ENCODE data around the gene SERGEF. TPM values are rescaled to one million over a fixed set of nuclear protein-coding genes. Genes with fewer than 3 reads are reported as not detected.

Gene SERGEF
- total and polyA plus RNA-seq, 8 donors, result 16.2 to 26.1 (median 19.7) TPM

- TF ChIP-seq, protein P1, sequence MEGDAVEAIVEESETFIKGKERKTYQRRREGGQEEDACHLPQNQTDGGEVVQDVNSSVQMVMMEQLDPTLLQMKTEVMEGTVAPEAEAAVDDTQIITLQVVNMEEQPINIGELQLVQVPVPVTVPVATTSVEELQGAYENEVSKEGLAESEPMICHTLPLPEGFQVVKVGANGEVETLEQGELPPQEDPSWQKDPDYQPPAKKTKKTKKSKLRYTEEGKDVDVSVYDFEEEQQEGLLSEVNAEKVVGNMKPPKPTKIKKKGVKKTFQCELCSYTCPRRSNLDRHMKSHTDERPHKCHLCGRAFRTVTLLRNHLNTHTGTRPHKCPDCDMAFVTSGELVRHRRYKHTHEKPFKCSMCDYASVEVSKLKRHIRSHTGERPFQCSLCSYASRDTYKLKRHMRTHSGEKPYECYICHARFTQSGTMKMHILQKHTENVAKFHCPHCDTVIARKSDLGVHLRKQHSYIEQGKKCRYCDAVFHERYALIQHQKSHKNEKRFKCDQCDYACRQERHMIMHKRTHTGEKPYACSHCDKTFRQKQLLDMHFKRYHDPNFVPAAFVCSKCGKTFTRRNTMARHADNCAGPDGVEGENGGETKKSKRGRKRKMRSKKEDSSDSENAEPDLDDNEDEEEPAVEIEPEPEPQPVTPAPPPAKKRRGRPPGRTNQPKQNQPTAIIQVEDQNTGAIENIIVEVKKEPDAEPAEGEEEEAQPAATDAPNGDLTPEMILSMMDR (IDR thresholded peaks at IDR 0.05), result no peak
- H3K4me3 ChIP-seq, result no peak overlapping the region
- no peaks in the 10 kb centered on the region for H3K9me3 ChIP-seq
- intact Hi-C loops (cut with DNase I), result no loop called here
- no peaks in the 10 kb centered on the region for H3K36me3 ChIP-seq
- H3K4me1 ChIP-seq, result no peaks in the 10 kb centered on the region
- H3K27ac ChIP-seq, result no peak overlapping the region
- H3K27me3 ChIP-seq, result no peaks in the 10 kb centered on the region
- no peak for DNase-seq
- ATAC-seq, result no peak
Measured at GRCh38 chr11:17810746-17811145, 202.1 kb downstream of the SERGEF start.

- Histone ChIP-seq H3K9me3 (no peaks in the 10 kb centered on the region), H3K4me3 (no peak overlapping the region), H3K4me1 (no peaks in the 10 kb centered on the region), H3K36me3 (no peaks in the 10 kb centered on the region), H3K27me3 (no peaks in the 10 kb centered on the region), H3K27ac (no peak overlapping the region)
- intact Hi-C loops (cut with DNase I), result no loop called here
- TF ChIP-seq, protein P1 (IDR thresholded peaks at IDR 0.05), result no peak
- ATAC-seq (no peak), DNase-seq (no peak)
Measured at GRCh38 chr11:17810041-17810440, 202.8 kb downstream of the SERGEF start.

DNA sequence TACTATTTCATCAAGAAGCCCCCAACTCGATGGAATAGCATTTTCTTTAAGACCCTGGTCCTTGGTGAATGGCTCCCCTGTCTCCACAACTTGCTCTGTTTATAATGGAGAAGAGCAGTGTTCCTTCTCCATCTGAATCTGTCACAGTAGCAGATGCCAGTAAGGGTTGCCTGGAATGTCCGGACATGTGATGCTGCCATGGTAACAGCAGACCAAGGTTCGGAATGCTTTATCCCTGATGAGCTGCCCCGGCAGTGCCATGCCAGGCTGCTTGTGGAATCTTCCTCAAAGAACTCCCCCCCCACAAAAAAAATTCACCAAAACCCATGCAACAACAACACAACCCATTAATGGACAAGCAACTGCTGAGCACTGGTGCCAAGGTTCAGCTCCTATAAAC, 205.8 kb downstream of the SERGEF start:
- H3K4me3 ChIP-seq, result no peak overlapping the region
- ATAC-seq (no peak), DNase-seq (no peak)
- TF ChIP-seq, protein P1 (IDR thresholded peaks at IDR 0.05), result no peak
- no peaks in the 10 kb centered on the region for H3K9me3 ChIP-seq
- no peaks in the 10 kb centered on the region for H3K4me1 ChIP-seq
- H3K27ac ChIP-seq, result no peak overlapping the region
- no peaks in the 10 kb centered on the region for H3K27me3 ChIP-seq
- intact Hi-C loops (cut with DNase I), result no loop called here
- no peaks in the 10 kb centered on the region for H3K36me3 ChIP-seq

DNA sequence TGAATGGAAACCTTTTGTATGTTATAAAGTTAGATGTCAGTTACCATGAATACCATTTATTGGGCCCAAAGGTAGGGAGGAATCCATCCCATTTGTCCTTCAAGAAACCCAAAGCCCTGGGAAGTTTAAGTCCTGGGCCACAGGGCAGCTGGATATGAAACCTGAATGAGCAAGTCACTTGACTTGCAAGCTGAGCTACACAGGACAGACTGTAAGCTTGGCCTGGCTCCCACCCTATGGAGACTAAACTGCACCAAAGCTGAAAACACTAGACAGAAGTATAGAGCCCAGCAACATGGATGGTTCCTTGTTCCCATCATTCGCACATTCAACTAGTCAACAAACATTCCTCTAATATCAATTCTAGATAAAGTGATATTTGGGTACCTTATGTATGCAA, 207.0 kb downstream of the SERGEF start:
- TF ChIP-seq, protein P1 (IDR thresholded peaks at IDR 0.05), result no peak
- no peak overlapping the region for H3K27ac ChIP-seq
- no peak overlapping the region for H3K4me3 ChIP-seq
- H3K27me3 ChIP-seq, result no peaks in the 10 kb centered on the region
- ATAC-seq, result no peak
- H3K4me1 ChIP-seq, result no peaks in the 10 kb centered on the region
- no peaks in the 10 kb centered on the region for H3K9me3 ChIP-seq
- intact Hi-C loops (cut with DNase I), result no loop called here
- H3K36me3 ChIP-seq, result no peaks in the 10 kb centered on the region
- no peak for DNase-seq

- H3K27me3 ChIP-seq, result no peaks in the 10 kb centered on the region
- H3K9me3 ChIP-seq, result no peaks in the 10 kb centered on the region
- DNase-seq (no peak), ATAC-seq (no peak)
- H3K36me3 ChIP-seq, result no peaks in the 10 kb centered on the region
- no peak overlapping the region for H3K4me3 ChIP-seq
- H3K4me1 ChIP-seq, result no peaks in the 10 kb centered on the region
- intact Hi-C loops (cut with DNase I), result no loop called here
- H3K27ac ChIP-seq, result no peak overlapping the region
- TF ChIP-seq, protein P1 (IDR thresholded peaks at IDR 0.05), result no peak
Measured at GRCh38 chr11:17805043-17805442, 207.8 kb downstream of the SERGEF start.

All from left lung (tissue), 10 donors.